HCT116 (cell line): ENCODE measurements around the gene TMEM198. TPM values are rescaled to one million over a fixed set of nuclear protein-coding genes. Genes with fewer than 3 reads are reported as not detected.
A peak's percentile ranks its signal among the peaks of the same experiment; 100 is the strongest.

Source experiments
- ATAC-seq: fragments of 200-7000 bp; cut with Tn5 transposase; 2 replicates; pipeline ENCODE4 v1.9.1; 2020; ENCODE audit warnings: mild to moderate bottlenecking, moderate library complexity
- BruUV-seq: library from RNA; stranded (reverse); fragments of 400-500 nt; replicated peaks from 2 replicates; lab custom pipeline; 2021; lab: Mats Ljungman, UMichigan
- CTCF ChIA-PET: fragments of 300-600 bp; sonication (Branson Sonifier 250); formaldehyde crosslinking; loops from one replicate; lab custom pipeline; 2021; ENCODE audit warnings: antibody characterized with exemption; lab: Charles Lee
- POLR2A ChIA-PET: fragments of 300-600, 350-600 bp; sonication (Branson Sonifier 250); formaldehyde crosslinking; loops from one replicate; lab custom pipeline; 2021; ENCODE audit warnings: antibody characterized with exemption; lab: Charles Lee
- RAD21 ChIA-PET, 2 experiments: fragments of 300-600 bp; sonication (Branson Sonifier 250); formaldehyde crosslinking; loops; one replicate each; lab custom pipeline; 2023; ENCODE audit warnings: low total read pairs in 2 of 2; ENCODE audit not compliant: uncharacterized antibody in 2 of 2, unreplicated experiment in 2 of 2, low non-redundant PET in 1 of 2; lab: Charles Lee
- DNase-seq: peaks from one replicate; pipeline ENCODE4 v3.0.0-alpha.2; 2010; ENCODE audit warnings: low read depth, low spot score
- H2AFZ ChIP-seq: fragments of 200-600 bp; shearing (Covaris generic), sonication (generic); 2 replicates; pipeline ENCODE4 v1.6.1; 2017; ENCODE audit warnings: low read depth, mixed run types, mixed read lengths, antibody characterized with exemption, low read length; ENCODE audit not compliant: poor library complexity, severe bottlenecking
- H3K27ac ChIP-seq: 2 replicates; pipeline ENCODE4 v1.5.1; 2012; ENCODE audit warnings: low read depth, low read length
- H3K27me3 ChIP-seq: fragments of 200-600 bp; sonication (generic); 2 replicates; pipeline ENCODE4 v1.6.1; 2016; ENCODE audit warnings: mixed run types, low read length, mixed read lengths; ENCODE audit not compliant: insufficient read depth
- H3K36me3 ChIP-seq, 2 experiments: fragments of 200-500 bp in 1 of 2; fragments of 200-600 bp in 1 of 2; sonication (Bioruptor generic) in 1 of 2; sonication (generic) in 1 of 2; 2 replicates each; pipeline versions ENCODE4 v1.5.1 to v1.6.1; 2014 to 2016; ENCODE audit warnings: low read length in 2 of 2, inconsistent platforms in 1 of 2, mixed read lengths in 1 of 2, mixed run types in 1 of 2; ENCODE audit not compliant: insufficient read depth in 2 of 2, control insufficient read depth in 1 of 2
- H3K4me1 ChIP-seq, 2 experiments: fragments of 200-600 bp in 1 of 2; sonication (generic) in 1 of 2; 2 replicates each; pipeline versions ENCODE4 v1.5.1 to v1.6.1; 2012 to 2017; ENCODE audit warnings: low read length in 2 of 2, inconsistent platforms in 1 of 2, mild to moderate bottlenecking in 1 of 2, mixed read lengths in 1 of 2, mixed run types in 1 of 2, moderate library complexity in 1 of 2; ENCODE audit not compliant: insufficient read depth in 2 of 2, control insufficient read depth in 1 of 2
- H3K4me2 ChIP-seq: fragments of 200-600 bp; sonication (generic); 2 replicates; pipeline ENCODE4 v1.6.1; 2017; ENCODE audit warnings: mixed run types, low read length, mixed read lengths
- H3K4me3 ChIP-seq, 2 experiments: fragments of 200-600 bp in 1 of 2; sonication (generic) in 1 of 2; replicated peaks in 1 of 2; 2 replicates each; pipeline ENCODE4 v1.5.1; 2011 to 2016; ENCODE audit warnings: low read length in 2 of 2, control low read depth in 1 of 2, low read depth in 1 of 2, mild to moderate bottlenecking in 1 of 2, mixed read lengths in 1 of 2, mixed run types in 1 of 2
- H3K79me2 ChIP-seq: fragments of 200-600 bp; sonication (generic); 2 replicates; pipeline ENCODE4 v1.6.1; 2017; ENCODE audit warnings: mild to moderate bottlenecking, mixed run types, low read length, moderate library complexity, mixed read lengths; ENCODE audit not compliant: insufficient read depth
- H3K9ac ChIP-seq: fragments of 200-600 bp; sonication (generic); 2 replicates; pipeline ENCODE4 v1.6.1; 2016; ENCODE audit warnings: low read length, mixed read lengths
- H3K9me2 ChIP-seq: fragments of 200-600 bp; sonication (generic), shearing (Covaris generic); 2 replicates; pipeline ENCODE4 v1.6.1; 2017; ENCODE audit warnings: mixed run types, mild to moderate bottlenecking, moderate library complexity; ENCODE audit not compliant: insufficient read depth
- H3K9me3 ChIP-seq, 2 experiments: fragments of 200-500 bp in 1 of 2; fragments of 200-600 bp in 1 of 2; sonication (Bioruptor generic) in 1 of 2; sonication (generic) in 1 of 2; 2 replicates each; pipeline ENCODE4 v1.6.1; 2014 to 2017; ENCODE audit warnings: low read length in 2 of 2, mixed read lengths in 2 of 2, inconsistent platforms in 1 of 2, low read depth in 1 of 2, mild to moderate bottlenecking in 1 of 2, mixed run types in 1 of 2, moderate library complexity in 1 of 2; ENCODE audit not compliant: control insufficient read depth in 1 of 2, insufficient read depth in 1 of 2
- H4K20me1 ChIP-seq: fragments of 200-600 bp; sonication (generic), shearing (Covaris generic); 2 replicates; pipeline ENCODE4 v1.6.1; 2017; ENCODE audit warnings: mixed run types, mild to moderate bottlenecking, moderate library complexity; ENCODE audit not compliant: insufficient read depth
- CBX3 ChIP-seq: IDR thresholded peaks from 2 replicates; pipeline ENCODE4 v1.6.1; 2012; ENCODE audit warnings: low read depth
- CEBPB ChIP-seq: IDR thresholded peaks from 2 replicates; pipeline ENCODE4 v1.6.1; 2012; ENCODE audit warnings: low read depth
- CTCF ChIP-seq, 3 experiments: fragments of 200-600 bp in 1 of 3; sonication (generic) in 1 of 3; IDR thresholded peaks in 2 of 3; conservative IDR thresholded peaks in 1 of 3; 2 replicates each; pipeline ENCODE4 v1.5.1; 2012 to 2017; ENCODE audit warnings: low read depth in 2 of 3, low read length in 2 of 3, antibody characterized with exemption in 1 of 3, borderline replicate concordance in 1 of 3, control low read depth in 1 of 3, mild to moderate bottlenecking in 1 of 3, mixed read lengths in 1 of 3, mixed run types in 1 of 3, moderate library complexity in 1 of 3; ENCODE audit not compliant: insufficient read depth in 1 of 3
- EGR1 ChIP-seq: IDR thresholded peaks from 2 replicates; pipeline ENCODE4 v1.6.1; 2012; ENCODE audit warnings: low read depth
- ELF1 ChIP-seq: IDR thresholded peaks from 2 replicates; pipeline ENCODE4 v1.6.1; 2012; ENCODE audit warnings: low read depth, borderline replicate concordance
- EZH2 ChIP-seq: fragments of 200-600 bp; sonication (generic); IDR thresholded peaks from 2 replicates; pipeline ENCODE4 v1.6.1; 2017; ENCODE audit warnings: antibody characterized with exemption, mixed run types
- FOSL1 ChIP-seq: IDR thresholded peaks from 2 replicates; pipeline ENCODE4 v1.6.1; 2012; ENCODE audit warnings: low read depth
- JUND ChIP-seq: IDR thresholded peaks from 2 replicates; pipeline ENCODE4 v1.6.1; 2012
- MAX ChIP-seq: IDR thresholded peaks from 2 replicates; pipeline ENCODE4 v1.6.1; 2012
- POLR2A ChIP-seq: IDR thresholded peaks from 2 replicates; pipeline ENCODE4 v1.7.0; 2011; ENCODE audit warnings: borderline replicate concordance; ENCODE audit not compliant: insufficient read depth, insufficient read length; ENCODE audit errors: extremely low read depth
- SIN3A ChIP-seq: IDR thresholded peaks from 2 replicates; pipeline ENCODE4 v1.6.1; 2012; ENCODE audit warnings: low read depth
- TCF7L2 ChIP-seq: IDR thresholded peaks from 2 replicates; pipeline ENCODE4 v1.7.0; 2011; ENCODE audit warnings: borderline replicate concordance, inconsistent platforms; ENCODE audit not compliant: insufficient read depth, insufficient read length; ENCODE audit errors: extremely low read depth
- YY1 ChIP-seq: IDR thresholded peaks from 2 replicates; pipeline ENCODE4 v1.6.1; 2011; ENCODE audit warnings: low read length, low read depth, moderate library complexity, mild to moderate bottlenecking; ENCODE audit not compliant: insufficient replicate concordance; ENCODE audit errors: extremely low read depth
- ZBTB33 ChIP-seq: IDR thresholded peaks from 2 replicates; pipeline ENCODE4 v1.6.1; 2011; ENCODE audit warnings: mild to moderate bottlenecking, low read length, moderate library complexity; ENCODE audit not compliant: insufficient replicate concordance; ENCODE audit errors: extremely low read depth
- ZNF274 ChIP-seq: fragments of 200-500 bp; sonication (Bioruptor generic); IDR thresholded peaks from 2 replicates; pipeline ENCODE4 v1.6.1; 2014; ENCODE audit warnings: mild to moderate bottlenecking, low read depth, low read length, inconsistent platforms
- intact Hi-C: fragments of 100-400 bp; cut with micrococcal nuclease; formaldehyde crosslinking; loops from 2 replicates; pipeline ENCODE4 v1.10.0; 2022
- total RNA-seq: library from RNA; stranded (reverse); gene quantifications from one replicate; pipeline ENCODE4 v1.2.1, GENCODE V29; 2021; ENCODE audit not compliant: unreplicated experiment

The TMEM198 gene
- total RNA-seq, 1 experiment from 2014 or later: 2.1 TPM

GRCh38 chr2:219543596-219544358 is at the start of gene TMEM198, which contains the start of gene CHPF (continued):
- TF ChIP-seq POLR2A (peak; percentile 21), TCF7L2 (peak; percentile 31), ZBTB33 (peak; percentile 64), SIN3A (no peak), EGR1 (no peak)
- TF ChIP-seq, all 23 proteins: peak for 5

- Histone ChIP-seq H3K36me3 (no peaks in the 10 kb centered on the region), H3K27me3 (no peaks in the 10 kb centered on the region), H3K4me2 (peak overlapping the region; percentile 45; the same call in 1 of the 2 replicates), H3K4me1 (peaks cover 19 to 34% of the 10 kb centered on the region in 2 experiments), H3K4me3 (no peak overlapping the region), H3K9ac (no peak overlapping the region), H2AFZ (no peak overlapping the region), H4K20me1 (no peaks in the 10 kb centered on the region), H3K27ac (no peak overlapping the region), H3K79me2 (peaks cover 12% of the 10 kb centered on the region), H3K9me3 (no peaks in the 10 kb centered on the region), H3K9me2 (no peaks in the 10 kb centered on the region)
- no TSS peak for BruUV-seq
- RAD21 ChIA-PET: interaction anchor here (1.0 to 1.5 kb wide), 3 partner anchors 27 to 35 kb away, joined by 3 to 18 read pairs (median 12); no protein-coding TSS in a partner anchor
- ATAC-seq: no peak
- CTCF ChIA-PET: interaction anchor here (0.6 to 4.2 kb wide), 25 partner anchors 8 to 232 kb away, joined by 3 to 103 read pairs (median 6); partner anchors contain the start of genes DNPEP and STK11IP
- POLR2A ChIA-PET: interaction anchor here (1.0 kb wide), 1 partner anchor 35 kb away, joined by 9 read pairs; no protein-coding TSS in a partner anchor
- DNase-seq: no peak
- intact Hi-C loops: loop anchor here (1.0 to 2.0 kb wide), 2 partner anchors 18 to 35 kb away; no protein-coding TSS in a partner anchor
- no peak for TF ChIP-seq ZNF274
- TF ChIP-seq CTCF (IDR thresholded peaks at IDR 0.05 in 2 of 3, conservative IDR thresholded peaks at IDR 0.05 in 1 of 3; ENCODE audit: borderline replicate concordance in 1 of 3, insufficient read depth in 1 of 3, low read depth in 2 of 3, low read length in 2 of 3): no peak
- TF ChIP-seq YY1: no peak
- TF ChIP-seq EGR1: no peak
- TF ChIP-seq CEBPB: no peak
- TF ChIP-seq POLR2A: no peak
- TF ChIP-seq EZH2: no peak
- no peak for TF ChIP-seq FOSL1
- TF ChIP-seq TCF7L2: no peak
- TF ChIP-seq JUND: no peak
- no peak for TF ChIP-seq ELF1
- no peak for TF ChIP-seq MAX
- TF ChIP-seq CBX3: no peak
- TF ChIP-seq, all 23 proteins: peak for 0
Measured at GRCh38 chr2:219494952-219495530, 48.8 kb upstream of the TMEM198 start.
